ENCODE results near the gene MYO1B. TPM values are rescaled to one million over a fixed set of nuclear protein-coding genes. Genes with fewer than 3 reads are reported as not detected.

MYO1B gene
- 100 to 1,000 TPM; 112 to 311 (median 137) TPM for total RNA-seq

DNA sequence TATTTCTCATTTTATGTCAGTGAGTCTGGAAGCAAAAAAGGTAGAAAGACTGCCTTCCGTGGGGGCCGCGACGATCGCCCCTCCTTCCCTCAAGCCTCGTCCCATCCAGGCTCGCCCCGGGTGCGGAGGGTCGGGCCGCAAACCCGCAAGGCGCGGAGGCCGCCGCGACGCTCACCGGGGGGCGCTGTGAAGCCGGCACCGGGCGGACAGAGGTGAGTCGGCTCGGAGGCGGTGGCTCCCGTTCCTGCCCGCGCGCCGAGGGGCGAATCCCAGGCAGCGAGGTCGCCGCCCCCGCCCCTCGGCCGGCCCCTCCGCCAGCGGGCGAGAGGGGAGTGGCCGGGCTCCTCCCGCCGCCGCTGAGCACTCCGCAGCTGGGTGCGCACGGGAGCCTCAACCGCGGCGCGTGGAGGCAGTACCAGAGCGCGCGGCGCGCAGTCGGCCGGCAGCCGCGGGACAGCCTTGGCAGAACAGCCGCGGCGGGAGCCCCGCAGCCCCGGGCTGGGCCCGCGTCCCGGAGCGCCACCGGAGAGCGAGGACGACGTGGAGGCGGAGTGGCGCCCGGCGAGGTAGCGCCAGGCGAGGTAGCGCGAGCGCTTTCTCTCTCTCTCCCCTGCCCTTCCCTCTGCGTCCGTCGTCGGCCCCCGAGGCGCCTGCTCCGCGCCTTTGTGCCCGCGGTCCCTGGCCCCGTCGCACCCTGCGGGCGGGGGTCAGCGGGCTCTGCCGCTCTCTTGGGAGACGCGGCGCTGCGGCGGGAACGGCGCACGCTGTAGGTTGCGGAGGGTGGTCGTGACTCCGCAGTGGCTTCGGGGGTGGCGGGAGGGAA lies at the start of gene MYO1B:
MYO1B (plus strand) TSS at position 359 of the 823 bp plus-strand sequence. CDS start 31,492 bp downstream, outside the sequence.
- Histone ChIP-seq H3K4me3 (peak within 1 kb of the TSS; percentile 56 to 93 (median 74)), H3K4me1 (peaks cover 0 to 25% (median 17%) of the 10 kb centered on the region in 4 donors), H3K27ac (peak within 1 kb of the TSS; percentile 81 to 92 (median 88)), H3K36me3 (no peaks in the 10 kb centered on the region), H3K9me3 (no peaks in the 10 kb centered on the region), H3K27me3 (no peaks in the 10 kb centered on the region)
- DNase-seq = peak; percentile 90 to 95
- TF ChIP-seq POLR2A (IDR thresholded peaks at IDR 0.05) = peak in 3 of 4 donors; percentile 64 to 84 (median 76)
- TF ChIP-seq EP300 (IDR thresholded peaks at IDR 0.05) = no peak
- TF ChIP-seq POLR2AphosphoS5 (IDR thresholded peaks at IDR 0.05) = peak; percentile 24 to 75
- TF ChIP-seq CTCF (IDR thresholded peaks at IDR 0.05) = peak in 5 of 6 experiments; percentile 22 to 76 (median 52)
- ATAC-seq (ENCODE audit: low FRiP score in 2 of 2) = peak; percentile 89 to 90
- 1% methylated on average over 24 to 25 of the region's 112 CpGs for WGBS, 2 donors

GRCh38 chr2:191197096-191197495 lies 48.1 kb upstream of the MYO1B start:
- Histone ChIP-seq H3K27ac (no peak overlapping the region), H3K9me3 (no peaks in the 10 kb centered on the region), H3K27me3 (no peaks in the 10 kb centered on the region), H3K4me3 (no peak overlapping the region), H3K36me3 (no peaks in the 10 kb centered on the region), H3K4me1 (peaks cover 2 to 4% (median 3%) of the 10 kb centered on the region in 4 donors)
- ATAC-seq (ENCODE audit: low FRiP score in 2 of 2) (no peak), DNase-seq (no peak)
- no peak for TF ChIP-seq EP300 (IDR thresholded peaks at IDR 0.05)
- TF ChIP-seq CTCF (IDR thresholded peaks at IDR 0.05) = no peak
- TF ChIP-seq POLR2AphosphoS5 (IDR thresholded peaks at IDR 0.05) = no peak
- no peak for TF ChIP-seq POLR2A (IDR thresholded peaks at IDR 0.05)
- 83 to 90% methylated on average over 3 of the region's 3 CpGs for WGBS, 2 donors

DNA sequence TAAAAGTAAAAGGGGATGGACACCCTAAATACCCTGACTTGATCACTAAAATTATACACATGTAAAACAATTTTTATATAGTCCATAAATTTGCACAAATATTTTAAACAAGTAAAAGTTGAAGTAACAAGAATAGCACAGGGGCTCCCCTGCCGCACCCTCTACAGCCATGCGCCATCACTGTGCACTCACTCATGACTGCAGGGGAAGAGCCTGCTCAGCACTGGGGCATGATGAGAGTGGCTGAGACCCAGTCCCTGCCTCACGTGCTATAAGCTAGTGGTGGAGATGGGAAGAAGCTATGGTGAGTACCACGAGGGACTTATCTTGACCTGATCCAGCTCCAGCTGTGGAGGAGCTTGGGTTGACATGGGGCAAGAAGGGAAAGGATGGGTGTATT lies 46.9 kb upstream of the MYO1B start:
- H3K4me1 ChIP-seq = peaks cover 12 to 14% (median 13%) of the 10 kb centered on the region in 4 donors
- TF ChIP-seq POLR2A (IDR thresholded peaks at IDR 0.05) = no peak
- TF ChIP-seq POLR2AphosphoS5 (IDR thresholded peaks at IDR 0.05) = no peak
- no peak for TF ChIP-seq CTCF (IDR thresholded peaks at IDR 0.05)
- no peak for TF ChIP-seq EP300 (IDR thresholded peaks at IDR 0.05)
- H3K36me3 ChIP-seq = no peaks in the 10 kb centered on the region
- WGBS, 2 donors = 93 to 97% methylated on average over 4 of the region's 4 CpGs
- ATAC-seq (ENCODE audit: low FRiP score in 2 of 2) = no peak
- H3K4me3 ChIP-seq = no peak overlapping the region
- H3K27ac ChIP-seq = no peak overlapping the region
- no peak for DNase-seq
- H3K9me3 ChIP-seq = no peaks in the 10 kb centered on the region
- H3K27me3 ChIP-seq = no peaks in the 10 kb centered on the region

- no peak for TF ChIP-seq CTCF (IDR thresholded peaks at IDR 0.05)
- no peak for TF ChIP-seq POLR2AphosphoS5 (IDR thresholded peaks at IDR 0.05)
- no peak for TF ChIP-seq POLR2A (IDR thresholded peaks at IDR 0.05)
- no peak for TF ChIP-seq EP300 (IDR thresholded peaks at IDR 0.05)
- DNase-seq = no peak
- WGBS, 2 donors = 96 to 98% methylated on average over 6 of the region's 6 CpGs
Observed at GRCh38 chr2:191199929-191200512, 45.2 kb upstream of the MYO1B start.

More at GRCh38 chr2:191199929-191200512, 45.2 kb upstream of the MYO1B start:
- no peak for ATAC-seq (ENCODE audit: low FRiP score in 2 of 2)
- Histone ChIP-seq H3K36me3 (no peaks in the 10 kb centered on the region), H3K27ac (no peak overlapping the region), H3K9me3 (no peaks in the 10 kb centered on the region), H3K4me1 (peaks cover 12 to 22% (median 16%) of the 10 kb centered on the region in 4 donors), H3K27me3 (no peaks in the 10 kb centered on the region), H3K4me3 (no peak overlapping the region)

Measured in upper lobe of left lung (tissue), 6 donors.